Measurements from ENCODE around the gene RFX3. TPM values are rescaled to one million over a fixed set of nuclear protein-coding genes. Genes with fewer than 3 reads are reported as not detected.

RFX3 gene
- total RNA-seq (10.5 and 13.7 TPM in 2 replicates), polyA plus RNA-seq (3.8 and 4.8 TPM in 2 replicates), polyA minus RNA-seq (104 and 125 TPM in 2 replicates), Bru-seq, nascent RNA (percentile 74 among the genes with signal in this experiment), BruChase-seq, experiment 1, labeled RNA remaining after a 6-hour chase (percentile 60 among the genes with signal in this experiment), BruChase-seq, experiment 2, labeled RNA remaining after a 2-hour chase (percentile 66 among the genes with signal in this experiment)
- 2.7 and 2.9 TPM in 2 replicates for polyA plus RNA-seq (2011; cell fraction: cytosol; rRNA removed)
- polyA plus RNA-seq (2011; cell fraction: nucleus; rRNA removed): 13.9 and 16.4 TPM in 2 replicates
- polyA plus RNA-seq (2012): 1.7 and 3.1 TPM in 2 replicates
- 5.8 TPM for polyA minus RNA-seq (2011; cell fraction: cytosol; rRNA and poly(A)+ RNA removed)
- 111 and 120 TPM in 2 replicates for polyA minus RNA-seq (2011; cell fraction: nucleus; rRNA and poly(A)+ RNA removed)
- long read RNA-seq, partial matches to known transcripts: 2 of 3 reads
- long read RNA-seq, other reads (novel, unspliced or antisense): 1 of 3 reads

DNA sequence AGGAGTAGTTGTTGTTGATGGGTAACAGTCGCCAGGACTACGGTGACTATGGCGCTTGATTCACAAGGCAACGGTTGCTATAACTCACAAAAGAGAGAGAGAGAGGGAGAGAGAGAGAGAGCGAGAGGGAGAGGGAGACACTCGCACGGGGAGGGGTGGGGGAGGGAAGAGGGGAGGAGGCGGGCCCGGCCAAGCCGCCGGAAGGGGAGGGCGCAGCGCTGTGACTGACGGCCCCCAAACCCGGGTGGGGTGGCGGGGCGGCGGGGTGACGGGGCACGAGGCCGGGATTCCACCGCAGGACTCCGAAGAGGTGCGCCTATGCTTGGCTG is at the start of gene RFX3:
TSS of gene RFX3 (minus strand) at position 166 of the 329 bp plus-strand sequence. CDS start 130,413 bp downstream, outside the sequence.
- FAIRE-seq (peak; percentile 68), DNase-seq (ENCODE audit: low read depth, low spot score) (peak; percentile 90)
- Histone ChIP-seq H3K27me3 (ENCODE audit: control insufficient read depth in 2 of 2, insufficient read depth in 2 of 2, low read length in 2 of 2) (no peaks in the 10 kb centered on the region), H3K4me3 (replicated peaks in 1 of 3; ENCODE audit: insufficient read depth in 1 of 3, low read depth in 1 of 3, low read length in 3 of 3) (peak within 1 kb of the TSS; percentile 63 to 94 (median 79)), H3K4me1 (ENCODE audit: control insufficient read depth, extremely low read depth, insufficient read depth, low read length) (peaks cover 16% of the 10 kb centered on the region), H3K36me3 (ENCODE audit: control insufficient read depth in 2 of 2, extremely low read depth in 1 of 2, insufficient read depth in 2 of 2, low read length in 2 of 2) (no peaks in the 10 kb centered on the region), H3K27ac (ENCODE audit: insufficient read depth, low read depth, low read length) (peak within 1 kb of the TSS; percentile 98), H3K79me2 (ENCODE audit: control insufficient read depth, insufficient read depth, low read length) (peaks cover 8% of the 10 kb centered on the region), H3K9ac (replicated peaks; ENCODE audit: extremely low read depth, insufficient read depth, low read length) (peak within 1 kb of the TSS; percentile 100), H2AFZ (ENCODE audit: low read depth, low read length) (peak within 1 kb of the TSS; percentile 80), H3K4me2 (ENCODE audit: insufficient read depth, low read length) (peak within 1 kb of the TSS; percentile 93), H4K20me1 (replicated peaks; ENCODE audit: control insufficient read depth, extremely low read depth, insufficient read depth, low read length) (no peaks in the 10 kb centered on the region), H3K9me1 (replicated peaks; ENCODE audit: control insufficient read depth, extremely low read depth, insufficient read depth, low read length) (no peaks in the 10 kb centered on the region), H3K9me3 (replicated peaks; ENCODE audit: control insufficient read depth, insufficient read depth, low read length) (no peaks in the 10 kb centered on the region)
- CTCF ChIA-PET: interaction anchor here (1.5 to 2.6 kb wide), 5 partner anchors 9 to 285 kb away, joined by 4 to 15 read pairs (median 6); no protein-coding TSS in a partner anchor
- BruUV-seq (replicated peaks): no TSS peak
- intact Hi-C loops (cut with micrococcal nuclease): loop anchor here (1.0 to 10.0 kb wide), 10 partner anchors 10 to 1149 kb away; partner anchors contain the start of gene CDC37L1
- TF ChIP-seq, protein P1, sequence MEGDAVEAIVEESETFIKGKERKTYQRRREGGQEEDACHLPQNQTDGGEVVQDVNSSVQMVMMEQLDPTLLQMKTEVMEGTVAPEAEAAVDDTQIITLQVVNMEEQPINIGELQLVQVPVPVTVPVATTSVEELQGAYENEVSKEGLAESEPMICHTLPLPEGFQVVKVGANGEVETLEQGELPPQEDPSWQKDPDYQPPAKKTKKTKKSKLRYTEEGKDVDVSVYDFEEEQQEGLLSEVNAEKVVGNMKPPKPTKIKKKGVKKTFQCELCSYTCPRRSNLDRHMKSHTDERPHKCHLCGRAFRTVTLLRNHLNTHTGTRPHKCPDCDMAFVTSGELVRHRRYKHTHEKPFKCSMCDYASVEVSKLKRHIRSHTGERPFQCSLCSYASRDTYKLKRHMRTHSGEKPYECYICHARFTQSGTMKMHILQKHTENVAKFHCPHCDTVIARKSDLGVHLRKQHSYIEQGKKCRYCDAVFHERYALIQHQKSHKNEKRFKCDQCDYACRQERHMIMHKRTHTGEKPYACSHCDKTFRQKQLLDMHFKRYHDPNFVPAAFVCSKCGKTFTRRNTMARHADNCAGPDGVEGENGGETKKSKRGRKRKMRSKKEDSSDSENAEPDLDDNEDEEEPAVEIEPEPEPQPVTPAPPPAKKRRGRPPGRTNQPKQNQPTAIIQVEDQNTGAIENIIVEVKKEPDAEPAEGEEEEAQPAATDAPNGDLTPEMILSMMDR (IDR thresholded peaks at IDR 0.05; ENCODE audit: extremely low read depth in 1 of 2, insufficient read depth in 1 of 2, low read depth in 1 of 2, low read length in 2 of 2): no peak
- TF ChIP-seq FOS (IDR thresholded peaks at IDR 0.05; ENCODE audit: borderline replicate concordance, insufficient read depth, low read length) (no peak), POLR2AphosphoS5 (IDR thresholded peaks at IDR 0.05; ENCODE audit: insufficient read depth, low read depth, low read length) (no peak), JUN (IDR thresholded peaks at IDR 0.05; ENCODE audit: borderline replicate concordance, insufficient read depth, insufficient read length, low read depth) (no peak), GATA2 (IDR thresholded peaks at IDR 0.05; ENCODE audit: insufficient read depth, insufficient read length, low read depth, low read length) (no peak)
- POLR2A ChIA-PET: interaction anchor here (0.6 to 2.2 kb wide), 2 partner anchors 48 to 899 kb away, joined by 3 to 12 read pairs; no protein-coding TSS in a partner anchor
- dilution Hi-C loops (cut with MboI; ENCODE audit: extremely low pct_ligation_motif_present, low sequenced_read_pairs): no loop called here
